GM12878 (cell line): ENCODE measurements around the gene ACTA2. TPM values are rescaled to one million over a fixed set of nuclear protein-coding genes. Genes with fewer than 3 reads are reported as not detected.

Source experiments
- ATAC-seq: fragments of 200-7000 bp; cut with Tn5 transposase; 3 replicates; pipeline ENCODE4 v1.9.1; 2020; ENCODE audit warnings: mild to moderate bottlenecking, moderate library complexity
- BruUV-seq: library from RNA; stranded (reverse); fragments of 400-500 nt; replicated peaks from 2 replicates; lab custom pipeline; 2021; lab: Mats Ljungman, UMichigan
- CTCF ChIA-PET: fragments of 300-600 bp; sonication (Branson Sonifier 250); formaldehyde crosslinking; extraction: SDS; loops from one replicate; lab custom pipeline; 2021; ENCODE audit warnings: inconsistent platforms; lab: Yijun Ruan, JAX
- POLR2A ChIA-PET: fragments of 350-600 bp; formaldehyde crosslinking; extraction: SDS; loops from one replicate; lab custom pipeline; 2021; ENCODE audit warnings: inconsistent platforms; lab: Charles Lee
- RAD21 ChIA-PET: fragments of 300-600 bp; sonication (Branson Sonifier 250); formaldehyde crosslinking; loops from one replicate; lab custom pipeline; 2023; ENCODE audit warnings: antibody characterized with exemption; ENCODE audit not compliant: unreplicated experiment; lab: Charles Lee
- SMC1A ChIA-PET: fragments of 300-600 bp; sonication (Branson Sonifier 250); formaldehyde crosslinking; loops from one replicate; lab custom pipeline; 2023; ENCODE audit not compliant: unreplicated experiment, uncharacterized antibody; lab: Charles Lee
- DNase-seq: peaks from one replicate; pipeline ENCODE4 v3.0.0-alpha.2; 2011; ENCODE audit warnings: low read depth, low spot score
- FAIRE-seq: peaks from 3 replicates; lab custom pipeline; 2011; peaks lifted over from hg19 to GRCh38; lab: Jason Lieb, UNC
- H2AFZ ChIP-seq: 2 replicates; pipeline ENCODE4 v1.6.0; 2011; ENCODE audit warnings: low read depth, low read length, control low read depth; ENCODE audit not compliant: control insufficient read depth
- H3K27ac ChIP-seq: 2 replicates; pipeline ENCODE4 v1.5.1; 2011; ENCODE audit warnings: control low read depth; ENCODE audit not compliant: control insufficient read depth, insufficient read depth
- H3K27me3 ChIP-seq, 2 experiments: replicated peaks in 1 of 2; 2 replicates each; pipeline versions ENCODE4 v1.6.0 to v1.6.1; 2011; ENCODE audit warnings: low read length in 1 of 2; ENCODE audit not compliant: control insufficient read depth in 2 of 2, insufficient read depth in 2 of 2
- H3K36me3 ChIP-seq, 2 experiments: 2 replicates each; pipeline ENCODE4 v1.5.1; 2011; ENCODE audit warnings: low read length in 1 of 2; ENCODE audit not compliant: control insufficient read depth in 2 of 2, insufficient read depth in 2 of 2
- H3K4me1 ChIP-seq: 2 replicates; pipeline ENCODE4 v1.6.1; 2011; ENCODE audit warnings: mild to moderate bottlenecking, low read length, moderate library complexity, mixed read lengths; ENCODE audit not compliant: control insufficient read depth, insufficient read depth
- H3K4me2 ChIP-seq: 2 replicates; pipeline ENCODE4 v1.6.0; 2011; ENCODE audit warnings: control low read depth; ENCODE audit not compliant: control insufficient read depth, insufficient read depth
- H3K4me3 ChIP-seq: fragments of 200-600 bp; sonication (generic); 2 replicates; pipeline ENCODE4 v1.5.1; 2016
- H3K79me2 ChIP-seq: 2 replicates; pipeline ENCODE4 v1.6.0; 2011; ENCODE audit warnings: low read length; ENCODE audit not compliant: control insufficient read depth, insufficient read depth
- H3K9ac ChIP-seq: 2 replicates; pipeline ENCODE4 v1.8.0; 2011; ENCODE audit warnings: low read length, control low read depth, mixed read lengths; ENCODE audit not compliant: control insufficient read depth, insufficient read depth
- H3K9me3 ChIP-seq: replicated peaks from 3 replicates; pipeline ENCODE4 v1.5.1; 2011; ENCODE audit warnings: mild to moderate bottlenecking, low read length; ENCODE audit not compliant: control insufficient read depth, insufficient read depth
- H4K20me1 ChIP-seq: 2 replicates; pipeline ENCODE4 v1.6.0; 2011; ENCODE audit not compliant: control insufficient read depth, insufficient read depth
- ASH2L ChIP-seq: fragments of 300-600, 200-600 bp; sonication (generic); IDR thresholded peaks from 2 replicates; pipeline ENCODE4 v1.6.1; 2017; ENCODE audit warnings: low read depth, mild to moderate bottlenecking, borderline replicate concordance
- BRCA1 ChIP-seq: IDR thresholded peaks from 2 replicates; pipeline ENCODE4 v1.6.1; 2011; ENCODE audit warnings: low read depth, low read length, improper control_type of control experiment
- CREB1 ChIP-seq: IDR thresholded peaks from 2 replicates; pipeline ENCODE4 v1.6.1; 2012; ENCODE audit warnings: low read depth, mild to moderate bottlenecking, inconsistent platforms
- ETV6 ChIP-seq, 2 experiments: fragments of 450-650 bp in 1 of 2; IDR thresholded peaks in 1 of 2; conservative IDR thresholded peaks in 1 of 2; 2 replicates each; pipeline ENCODE4 v1.6.1; 2014; ENCODE audit warnings: antibody characterized with exemption in 1 of 2, borderline replicate concordance in 1 of 2, low read depth in 1 of 2, mild to moderate bottlenecking in 1 of 2, moderate library complexity in 1 of 2
- FOXM1 ChIP-seq: IDR thresholded peaks from 2 replicates; pipeline ENCODE4 v1.6.1; 2012; ENCODE audit warnings: low read depth, mild to moderate bottlenecking, inconsistent platforms, low read length, moderate library complexity
- IKZF1 ChIP-seq: fragments of 450-650 bp; conservative IDR thresholded peaks from 2 replicates; pipeline ENCODE4 v1.6.1; 2017; ENCODE audit warnings: antibody characterized with exemption, mild to moderate bottlenecking
- KDM1A ChIP-seq: fragments of 200-600 bp; sonication (generic); IDR thresholded peaks from 2 replicates; pipeline ENCODE4 v1.6.1; 2016; ENCODE audit warnings: borderline replicate concordance
- SMC3 ChIP-seq: IDR thresholded peaks from 2 replicates; pipeline ENCODE4 v1.6.1; 2011; ENCODE audit warnings: low read length, improper control_type of control experiment, borderline replicate concordance
- ZBED1 ChIP-seq: IDR thresholded peaks from 2 replicates; pipeline ENCODE4 v1.6.1; 2016; ENCODE audit warnings: borderline replicate concordance
- WGBS: methylation state at CpG from one replicate; pipeline ENCODE4 v1.1.6; 2016; ENCODE audit warnings: low lambda C conversion rate; ENCODE audit not compliant: insufficient replicate concordance, insufficient coverage; ENCODE audit errors: missing lambda C conversion rate; 5-methylcytosine and 5-hydroxymethylcytosine counted together
- in situ Hi-C: fragments of 300-500 bp; cut with MboI; formaldehyde crosslinking; loops from 9 replicates; pipeline ENCODE4 v1.14.3; 2018; ENCODE audit warnings: mixed read lengths
- intact Hi-C: fragments of 100-400 bp; cut with micrococcal nuclease; formaldehyde crosslinking; loops from one replicate; pipeline ENCODE4 v1.14.2; 2022; ENCODE audit not compliant: unreplicated experiment
- polyA plus RNA-seq, 11 experiments: library from polyadenylated mRNA; depleted of rRNA in 4 of 11; unstranded in 6 of 11; stranded (reverse) in 5 of 11; fragments of >200 nt; fragmentation: Nextera tagmentation in 4 of 11; fragmentation: Illumina TruSeq in 1 of 11; extraction: Ambion mirVana in 4 of 11; extraction: Trizol in 1 of 11; gene quantifications; 1 replicate in 1 of 11; 2 replicates in 10 of 11; pipeline versions ENCODE4 v1.2.1 to v1.2.3, GENCODE V29; 2011 to 2016; ENCODE audit warnings: inconsistent platforms in 2 of 11, missing spikeins in 2 of 11, low read depth in 1 of 11
- total RNA-seq, 4 experiments: library from RNA; depleted of rRNA in 3 of 4; stranded (reverse); fragments of >200 nt in 3 of 4; fragmentation: Illumina TruSeq in 1 of 4; extraction: Trizol in 1 of 4; gene quantifications; 2 replicates each; pipeline versions ENCODE4 v1.2.1 to v1.2.3, GENCODE V29; 2013 to 2021
- TF ChIP-seq, protein P1 (sequence below): IDR thresholded peaks from 2 replicates; pipeline ENCODE4 v1.6.1; 2012; ENCODE audit warnings: improper control_type of control experiment, low read depth, low read length; ENCODE audit not compliant: insufficient replicate concordance
- TF ChIP-seq, protein P2 (sequence below): fragments of 450-650 bp; formaldehyde crosslinking; IDR thresholded peaks from 2 replicates; pipeline ENCODE4 v1.4.0; 2022; ENCODE audit warnings: mild to moderate bottlenecking, moderate library complexity
- TF ChIP-seq, protein P3 (sequence below): IDR thresholded peaks from 2 replicates; pipeline ENCODE4 v1.6.1; 2011; ENCODE audit warnings: mild to moderate bottlenecking, low read depth, low read length, moderate library complexity; ENCODE audit not compliant: insufficient replicate concordance

ACTA2 gene
- total and polyA plus RNA-seq, 10 of the 15 experiments (the other 5 are each of a cell fraction or from before 2014, with no cell fraction given), result 7.4 to 78.2 (median 32.4) TPM

GRCh38 chr10:88926566-88927415 is 25.8 kb downstream of the ACTA2 start:
- DNase-seq, result no peak
- ChIA-PET POLR2A (no interaction called here), SMC1A (interaction anchor here (0.9 to 6.3 kb wide), 6 partner anchors 7 to 116 kb away, joined by 3 to 42 read pairs (median 6); no protein-coding TSS in a partner anchor), RAD21 (interaction anchor here (1.8 kb wide), 1 partner anchor 91 kb away, joined by 13 read pairs; no protein-coding TSS in a partner anchor), CTCF (interaction anchor here (1.0 to 12.8 kb wide), 3 partner anchors 90 to 291 kb away, joined by 3 to 895 read pairs (median 4); no protein-coding TSS in a partner anchor)
- BruUV-seq, result no TSS peak
- H3K4me1 ChIP-seq, result peaks cover 5% of the 10 kb centered on the region; the same call in 1 of the 2 replicates
- no peaks in the 10 kb centered on the region; the same call in 2 of the 3 replicates for H3K9me3 ChIP-seq
- intact Hi-C loops, result no loop called here
- WGBS, result 93% methylated on average over 6 of the region's 6 CpGs
- H3K27ac ChIP-seq, result no peak overlapping the region
- no peaks in the 10 kb centered on the region for H4K20me1 ChIP-seq
- no peak overlapping the region for H3K4me3 ChIP-seq
- ATAC-seq, result no peak
- no peak for FAIRE-seq
- H3K27me3 ChIP-seq, result no peaks in the 10 kb centered on the region
- H3K79me2 ChIP-seq, result no peaks in the 10 kb centered on the region
- no peak overlapping the region for H3K9ac ChIP-seq
- no peak overlapping the region for H2AFZ ChIP-seq
- in situ Hi-C loops, result no loop called here
- H3K4me2 ChIP-seq, result no peak overlapping the region
- H3K36me3 ChIP-seq, result peaks cover 0 to 27% of the 10 kb centered on the region in 2 experiments; a peak in 2 of 4 replicates
- TF ChIP-seq FOXM1 (no peak), IKZF1 (no peak), ZBED1 (no peak), BRCA1 (no peak), ETV6 (conservative IDR thresholded peaks at IDR 0.05 in 1 of 2, IDR thresholded peaks at IDR 0.05 in 1 of 2; ENCODE audit: borderline replicate concordance in 1 of 2, low read depth in 1 of 2) (no peak), SMC3 (no peak), CREB1 (no peak), KDM1A (no peak), ASH2L (no peak)
- TF ChIP-seq, protein P1, sequence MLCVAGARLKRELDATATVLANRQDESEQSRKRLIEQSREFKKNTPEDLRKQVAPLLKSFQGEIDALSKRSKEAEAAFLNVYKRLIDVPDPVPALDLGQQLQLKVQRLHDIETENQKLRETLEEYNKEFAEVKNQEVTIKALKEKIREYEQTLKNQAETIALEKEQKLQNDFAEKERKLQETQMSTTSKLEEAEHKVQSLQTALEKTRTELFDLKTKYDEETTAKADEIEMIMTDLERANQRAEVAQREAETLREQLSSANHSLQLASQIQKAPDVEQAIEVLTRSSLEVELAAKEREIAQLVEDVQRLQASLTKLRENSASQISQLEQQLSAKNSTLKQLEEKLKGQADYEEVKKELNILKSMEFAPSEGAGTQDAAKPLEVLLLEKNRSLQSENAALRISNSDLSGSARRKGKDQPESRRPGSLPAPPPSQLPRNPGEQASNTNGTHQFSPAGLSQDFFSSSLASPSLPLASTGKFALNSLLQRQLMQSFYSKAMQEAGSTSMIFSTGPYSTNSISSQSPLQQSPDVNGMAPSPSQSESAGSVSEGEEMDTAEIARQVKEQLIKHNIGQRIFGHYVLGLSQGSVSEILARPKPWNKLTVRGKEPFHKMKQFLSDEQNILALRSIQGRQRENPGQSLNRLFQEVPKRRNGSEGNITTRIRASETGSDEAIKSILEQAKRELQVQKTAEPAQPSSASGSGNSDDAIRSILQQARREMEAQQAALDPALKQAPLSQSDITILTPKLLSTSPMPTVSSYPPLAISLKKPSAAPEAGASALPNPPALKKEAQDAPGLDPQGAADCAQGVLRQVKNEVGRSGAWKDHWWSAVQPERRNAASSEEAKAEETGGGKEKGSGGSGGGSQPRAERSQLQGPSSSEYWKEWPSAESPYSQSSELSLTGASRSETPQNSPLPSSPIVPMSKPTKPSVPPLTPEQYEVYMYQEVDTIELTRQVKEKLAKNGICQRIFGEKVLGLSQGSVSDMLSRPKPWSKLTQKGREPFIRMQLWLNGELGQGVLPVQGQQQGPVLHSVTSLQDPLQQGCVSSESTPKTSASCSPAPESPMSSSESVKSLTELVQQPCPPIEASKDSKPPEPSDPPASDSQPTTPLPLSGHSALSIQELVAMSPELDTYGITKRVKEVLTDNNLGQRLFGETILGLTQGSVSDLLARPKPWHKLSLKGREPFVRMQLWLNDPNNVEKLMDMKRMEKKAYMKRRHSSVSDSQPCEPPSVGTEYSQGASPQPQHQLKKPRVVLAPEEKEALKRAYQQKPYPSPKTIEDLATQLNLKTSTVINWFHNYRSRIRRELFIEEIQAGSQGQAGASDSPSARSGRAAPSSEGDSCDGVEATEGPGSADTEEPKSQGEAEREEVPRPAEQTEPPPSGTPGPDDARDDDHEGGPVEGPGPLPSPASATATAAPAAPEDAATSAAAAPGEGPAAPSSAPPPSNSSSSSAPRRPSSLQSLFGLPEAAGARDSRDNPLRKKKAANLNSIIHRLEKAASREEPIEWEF, result no peak
- TF ChIP-seq, protein P2, sequence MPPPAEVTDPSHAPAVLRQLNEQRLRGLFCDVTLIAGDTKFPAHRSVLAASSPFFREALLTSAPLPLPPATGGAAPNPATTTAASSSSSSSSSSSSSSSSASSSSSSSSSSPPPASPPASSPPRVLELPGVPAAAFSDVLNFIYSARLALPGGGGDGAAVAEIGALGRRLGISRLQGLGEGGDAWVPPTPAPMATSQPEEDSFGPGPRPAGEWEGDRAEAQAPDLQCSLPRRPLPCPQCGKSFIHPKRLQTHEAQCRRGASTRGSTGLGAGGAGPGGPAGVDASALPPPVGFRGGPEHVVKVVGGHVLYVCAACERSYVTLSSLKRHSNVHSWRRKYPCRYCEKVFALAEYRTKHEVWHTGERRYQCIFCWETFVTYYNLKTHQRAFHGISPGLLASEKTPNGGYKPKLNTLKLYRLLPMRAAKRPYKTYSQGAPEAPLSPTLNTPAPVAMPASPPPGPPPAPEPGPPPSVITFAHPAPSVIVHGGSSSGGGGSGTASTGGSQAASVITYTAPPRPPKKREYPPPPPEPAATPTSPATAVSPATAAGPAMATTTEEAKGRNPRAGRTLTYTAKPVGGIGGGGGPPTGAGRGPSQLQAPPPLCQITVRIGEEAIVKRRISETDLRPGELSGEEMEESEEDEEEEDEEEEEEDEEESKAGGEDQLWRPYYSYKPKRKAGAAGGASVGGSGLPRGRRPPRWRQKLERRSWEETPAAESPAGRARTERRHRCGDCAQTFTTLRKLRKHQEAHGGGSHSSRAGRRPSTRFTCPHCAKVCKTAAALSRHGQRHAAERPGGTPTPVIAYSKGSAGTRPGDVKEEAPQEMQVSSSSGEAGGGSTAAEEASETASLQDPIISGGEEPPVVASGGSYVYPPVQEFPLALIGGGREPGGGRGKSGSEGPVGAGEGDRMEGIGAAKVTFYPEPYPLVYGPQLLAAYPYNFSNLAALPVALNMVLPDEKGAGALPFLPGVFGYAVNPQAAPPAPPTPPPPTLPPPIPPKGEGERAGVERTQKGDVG, result no peak
- TF ChIP-seq, protein P3, sequence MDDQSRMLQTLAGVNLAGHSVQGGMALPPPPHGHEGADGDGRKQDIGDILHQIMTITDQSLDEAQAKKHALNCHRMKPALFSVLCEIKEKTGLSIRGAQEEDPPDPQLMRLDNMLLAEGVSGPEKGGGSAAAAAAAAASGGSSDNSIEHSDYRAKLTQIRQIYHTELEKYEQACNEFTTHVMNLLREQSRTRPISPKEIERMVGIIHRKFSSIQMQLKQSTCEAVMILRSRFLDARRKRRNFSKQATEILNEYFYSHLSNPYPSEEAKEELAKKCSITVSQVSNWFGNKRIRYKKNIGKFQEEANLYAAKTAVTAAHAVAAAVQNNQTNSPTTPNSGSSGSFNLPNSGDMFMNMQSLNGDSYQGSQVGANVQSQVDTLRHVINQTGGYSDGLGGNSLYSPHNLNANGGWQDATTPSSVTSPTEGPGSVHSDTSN, result no peak
